Glomerular endothelial cell (primary cell): Measurements from ENCODE around the gene KIF22. TPM values are rescaled to one million over a fixed set of nuclear protein-coding genes. Genes with fewer than 3 reads are reported as not detected.
A peak's percentile ranks its signal among the peaks of the same experiment; 100 is the strongest.
"Not testable (repeated sequence)": the region's sequence is repeated elsewhere in the genome, so short reads cannot be mapped to it uniquely, and the experiment has no call there.

Source experiments
- DNase-seq: peaks from one replicate; pipeline ENCODE4 v3.0.0-alpha.2; 2011; ENCODE audit warnings: low read depth, low spot score; ENCODE audit errors: extremely low read depth
- total RNA-seq: library from RNA; depleted of rRNA; stranded (reverse); fragments of >200 nt; gene quantifications from 2 replicates; pipeline ENCODE4 v1.2.3, GENCODE V29; 2015

The KIF22 gene
- total RNA-seq, 1 donor from 2014 or later = 31.6 TPM

DNA sequence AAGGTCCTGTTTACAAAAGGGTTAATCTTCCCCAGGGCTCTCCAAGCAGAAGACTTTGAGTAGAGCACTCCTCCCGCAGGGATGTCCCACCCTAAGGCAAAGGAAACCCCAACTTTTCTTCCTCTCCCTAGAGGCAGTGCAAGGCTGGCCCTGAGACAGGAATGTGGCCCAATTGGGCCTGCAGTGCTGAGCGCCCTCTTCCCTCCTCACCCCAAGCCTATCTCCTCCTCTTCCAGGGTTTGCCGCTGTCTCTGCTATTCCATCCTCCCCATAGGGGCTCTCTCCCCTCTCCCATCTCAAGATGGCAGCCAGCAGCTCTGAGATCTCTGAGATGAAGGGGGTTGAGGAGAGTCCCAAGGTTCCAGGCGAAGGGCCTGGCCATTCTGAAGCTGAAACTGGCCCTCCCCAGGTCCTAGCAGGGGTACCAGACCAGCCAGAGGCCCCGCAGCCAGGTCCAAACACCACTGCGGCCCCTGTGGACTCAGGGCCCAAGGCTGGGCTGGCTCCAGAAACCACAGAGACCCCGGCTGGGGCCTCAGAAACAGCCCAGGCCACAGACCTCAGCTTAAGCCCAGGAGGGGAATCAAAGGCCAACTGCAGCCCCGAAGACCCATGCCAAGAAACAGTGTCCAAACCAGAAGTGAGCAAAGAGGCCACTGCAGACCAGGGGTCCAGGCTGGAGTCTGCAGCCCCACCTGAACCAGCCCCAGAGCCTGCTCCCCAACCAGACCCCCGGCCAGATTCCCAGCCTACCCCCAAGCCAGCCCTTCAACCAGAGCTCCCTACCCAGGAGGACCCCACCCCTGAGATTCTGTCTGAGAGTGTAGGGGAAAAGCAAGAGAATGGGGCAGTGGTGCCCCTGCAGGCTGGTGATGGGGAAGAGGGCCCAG lies 22.4 kb downstream of the KIF22 start:
- no peak for DNase-seq

DNA sequence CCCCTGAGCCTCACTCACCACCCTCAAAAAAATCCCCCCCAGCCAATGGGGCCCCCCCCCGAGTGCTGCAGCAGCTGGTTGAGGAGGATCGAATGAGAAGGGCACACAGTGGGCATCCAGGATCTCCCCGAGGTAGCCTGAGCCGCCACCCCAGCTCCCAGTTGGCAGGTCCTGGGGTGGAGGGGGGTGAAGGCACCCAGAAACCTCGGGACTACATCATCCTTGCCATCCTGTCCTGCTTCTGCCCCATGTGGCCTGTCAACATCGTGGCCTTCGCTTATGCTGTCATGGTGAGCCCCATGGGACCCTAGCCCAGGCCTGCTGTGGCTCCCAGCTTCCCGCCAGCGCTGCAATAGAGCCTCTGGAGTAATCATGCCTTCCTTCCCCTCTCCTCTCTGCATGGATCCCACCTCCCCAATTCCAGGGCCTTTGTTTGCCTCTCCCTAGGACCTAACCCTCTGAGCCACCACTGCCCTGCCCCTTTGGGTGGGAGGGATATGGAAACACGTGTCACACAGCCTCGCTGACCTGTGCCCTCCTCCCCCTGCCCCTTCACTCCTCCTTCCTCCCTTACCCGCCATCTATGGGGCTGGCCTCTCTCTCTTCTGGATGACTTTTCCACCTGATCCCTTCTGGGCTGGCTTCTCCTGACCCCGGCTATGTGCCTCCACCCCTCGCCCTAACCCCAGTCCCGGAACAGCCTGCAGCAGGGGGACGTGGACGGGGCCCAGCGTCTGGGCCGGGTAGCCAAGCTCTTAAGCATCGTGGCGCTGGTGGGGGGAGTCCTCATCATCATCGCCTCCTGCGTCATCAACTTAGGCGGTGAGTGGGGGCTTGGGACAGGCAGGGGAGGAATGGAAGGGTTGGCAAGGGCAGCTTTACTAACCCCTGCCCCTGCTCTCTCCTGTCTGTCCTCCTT lies 23.4 kb downstream of the KIF22 start:
- no peak for DNase-seq

DNA sequence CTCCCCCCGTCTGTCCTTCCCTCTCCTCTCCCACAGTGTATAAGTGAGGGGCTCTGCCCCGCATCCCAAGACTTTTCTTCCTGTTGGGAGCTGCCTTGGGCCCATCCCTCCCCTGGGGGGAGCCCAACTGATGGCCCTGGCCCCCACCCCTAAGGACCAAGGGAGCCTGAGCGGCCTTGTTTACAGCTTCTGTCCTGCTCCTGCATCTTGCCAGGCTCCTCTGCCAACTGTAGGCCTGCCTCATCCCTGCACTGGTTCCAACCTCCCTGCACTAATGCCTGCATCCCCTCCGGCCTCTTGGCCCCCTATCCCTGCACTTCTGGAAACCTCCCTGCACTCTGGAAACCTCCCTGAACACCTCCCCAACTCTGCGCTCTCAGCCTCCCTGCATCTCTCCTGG lies 24.0 kb downstream of the KIF22 start:
- no peak for DNase-seq

- no peak for DNase-seq
Measured at GRCh38 chr16:29815032-29815721, 24.6 kb downstream of the KIF22 start.

DNA sequence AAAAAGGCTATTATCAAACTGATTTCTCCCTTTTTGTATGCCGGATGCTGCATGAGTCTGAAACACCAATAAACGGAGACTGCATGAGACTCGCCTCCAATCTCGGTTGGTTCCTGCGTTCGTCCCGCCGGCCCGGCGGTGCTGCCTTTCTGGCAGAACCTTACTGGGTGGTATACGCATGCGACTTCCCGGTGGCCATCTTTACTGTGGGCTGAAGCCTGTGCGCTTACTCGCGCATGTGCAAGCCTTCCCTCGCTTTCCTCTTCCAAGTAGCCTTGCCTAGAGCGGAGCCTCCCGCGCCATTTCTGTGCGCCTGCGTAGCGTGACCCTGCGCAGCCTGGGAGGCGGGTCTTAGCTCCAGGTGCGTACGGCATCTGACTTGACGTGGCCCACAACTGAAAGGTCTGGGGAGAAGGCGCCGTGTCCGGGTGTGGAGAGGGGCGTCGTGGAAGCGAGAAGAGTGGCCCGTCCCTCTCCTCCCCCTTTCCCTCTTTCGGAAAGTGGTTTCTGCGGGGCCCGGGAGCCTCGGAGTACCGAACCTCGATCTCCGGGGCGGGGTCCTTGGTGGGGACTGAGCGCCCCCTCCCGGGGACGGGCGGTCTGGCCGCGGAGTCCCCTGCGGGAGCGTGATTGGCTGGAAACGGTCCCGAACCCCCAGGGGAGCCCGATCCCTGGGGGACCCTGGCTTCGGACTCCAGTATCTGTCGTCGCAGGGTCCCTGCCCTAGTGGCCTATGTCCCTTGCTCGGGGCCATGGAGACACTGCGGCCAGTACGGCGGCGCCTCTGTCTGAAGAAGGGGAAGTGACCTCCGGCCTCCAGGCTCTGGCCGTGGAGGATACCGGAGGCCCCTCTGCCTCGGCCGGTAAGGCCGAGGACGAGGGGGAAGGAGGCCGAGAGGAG lies 25.5 kb downstream of the KIF22 start, which contains the start of gene PAGR1:
Gene PAGR1, plus strand, starts transcription at position 360 of the 901 bp plus-strand sequence. Its CDS starts 374 bp downstream, at position 734.
- DNase-seq = peak; percentile 95

DNA sequence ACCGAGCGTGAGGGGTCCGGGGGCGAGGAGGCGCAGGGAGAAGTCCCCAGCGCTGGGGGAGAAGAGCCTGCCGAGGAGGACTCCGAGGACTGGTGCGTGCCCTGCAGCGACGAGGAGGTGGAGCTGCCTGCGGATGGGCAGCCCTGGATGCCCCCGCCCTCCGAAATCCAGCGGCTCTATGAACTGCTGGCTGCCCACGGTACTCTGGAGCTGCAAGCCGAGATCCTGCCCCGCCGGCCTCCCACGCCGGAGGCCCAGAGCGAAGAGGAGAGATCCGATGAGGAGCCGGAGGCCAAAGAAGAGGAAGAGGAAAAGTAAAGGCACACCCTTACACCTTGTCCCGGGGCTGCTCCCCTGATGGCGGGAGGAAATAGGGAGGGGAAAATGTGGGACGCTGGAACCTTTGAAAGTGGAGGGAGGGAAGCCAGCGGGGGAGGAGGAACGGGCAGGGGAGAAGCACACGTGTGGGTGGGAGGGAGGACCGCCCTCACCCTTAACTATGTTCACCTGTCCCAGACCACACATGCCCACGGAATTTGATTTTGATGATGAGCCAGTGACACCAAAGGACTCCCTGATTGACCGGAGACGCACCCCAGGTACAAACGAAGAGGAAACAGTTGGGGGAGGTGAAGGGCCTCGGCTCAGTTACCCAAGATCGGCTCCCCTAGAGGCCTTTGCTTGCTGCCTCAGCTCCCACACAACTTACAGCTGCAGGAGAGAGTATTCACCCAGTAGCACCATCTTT lies 26.3 kb downstream of the KIF22 start:
- DNase-seq = no peak

DNA sequence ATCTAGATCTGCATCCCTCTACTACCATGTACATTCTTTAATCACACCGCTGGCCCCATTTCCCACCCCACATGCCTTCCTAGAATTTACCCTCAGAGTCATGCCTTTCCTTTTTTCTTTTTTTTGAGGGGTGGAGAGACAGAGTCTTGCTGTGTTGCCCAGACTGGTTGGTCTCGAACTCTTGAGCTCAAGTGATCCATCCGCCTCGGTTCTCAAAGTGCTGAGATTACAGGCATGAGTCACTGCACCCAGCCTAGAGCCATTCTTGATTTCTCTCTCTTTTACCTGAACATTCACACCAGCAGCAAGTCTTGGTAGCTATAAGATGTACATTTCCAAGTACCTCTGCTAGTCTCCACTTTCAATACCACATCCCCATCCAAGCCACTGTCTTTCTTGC lies 27.5 kb downstream of the KIF22 start:
- DNase-seq = no peak

GRCh38 chr16:29819506-29819905 lies 29.0 kb downstream of the KIF22 start:
- no peak for DNase-seq

- no peak for DNase-seq
Measured at GRCh38 chr16:29820271-29820701, 29.7 kb downstream of the KIF22 start, which contains the start of gene MVP. Gene MVP (plus strand): TSS chr16:29820462. CDS start chr16:29830550, 10,088 bp downstream.

GRCh38 chr16:29820730-29821642 lies 30.4 kb downstream of the KIF22 start:
- DNase-seq = no peak

GRCh38 chr16:29821643-29822115 lies 31.1 kb downstream of the KIF22 start:
- no peak for DNase-seq

DNA sequence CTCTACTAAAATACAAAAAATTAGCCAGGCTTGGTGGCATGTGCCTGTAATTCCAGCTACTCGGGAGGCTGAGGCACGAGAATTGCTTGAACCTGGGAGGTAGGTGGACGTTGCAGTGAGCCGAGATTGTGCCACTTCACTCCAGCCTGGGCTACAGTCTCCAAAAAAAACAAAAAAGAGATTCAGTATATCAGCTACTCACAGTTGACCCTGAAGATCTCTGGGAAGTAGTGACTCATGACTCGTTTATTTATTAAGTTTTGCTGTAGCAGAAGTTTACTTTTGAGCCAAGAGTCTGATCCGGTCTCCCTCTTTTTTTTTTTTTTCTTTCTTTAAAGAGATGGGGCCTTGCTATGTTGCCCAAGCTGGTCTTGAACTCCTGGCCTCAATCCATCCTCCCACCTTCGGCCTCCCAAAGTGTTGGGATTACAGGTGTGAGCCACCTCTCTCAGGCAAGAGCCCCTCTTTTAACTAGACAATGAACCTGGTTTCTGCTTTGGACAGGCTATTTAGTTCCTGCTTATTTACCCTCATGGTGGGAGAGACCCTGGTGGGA lies 34.1 kb downstream of the KIF22 start:
- DNase-seq = no peak

- no peak for DNase-seq
Measured at GRCh38 chr16:29825145-29826044, 34.8 kb downstream of the KIF22 start.

- DNase-seq = no peak
Measured at GRCh38 chr16:29826342-29826695, 35.8 kb downstream of the KIF22 start.

GRCh38 chr16:29830774-29831173 lies 40.2 kb downstream of the KIF22 start:
- no peak for DNase-seq

DNA sequence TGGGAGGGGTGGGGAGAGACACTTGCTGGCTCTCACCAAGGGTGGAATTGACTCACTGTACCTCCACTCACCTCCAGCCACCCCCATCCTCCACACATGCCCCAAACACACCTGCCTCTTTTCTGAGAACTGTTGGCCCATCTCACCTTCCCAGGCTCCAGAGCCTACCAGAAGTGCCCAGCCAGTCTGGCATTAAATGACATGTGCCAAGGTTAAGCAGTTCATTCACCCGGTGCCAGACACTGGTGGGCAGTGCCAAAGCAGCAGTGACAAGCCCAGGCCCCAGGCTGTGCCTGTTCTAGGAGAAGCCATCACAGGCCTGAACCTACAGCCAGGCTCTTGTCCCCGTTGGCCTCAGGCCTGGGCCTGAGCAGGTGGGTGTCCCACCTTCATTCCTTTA lies 40.9 kb downstream of the KIF22 start:
- DNase-seq = no peak

GRCh38 chr16:29833219-29833618 lies 42.7 kb downstream of the KIF22 start:
- not testable (repeated sequence) for DNase-seq
